Panc1 (cell line): Measurements from ENCODE around the gene BRD3.

Experiments
- POLR2AphosphoS5 ChIP-seq: IDR thresholded peaks from 2 replicates; pipeline ENCODE4 v1.6.1; 2012; ENCODE audit warnings: mild to moderate bottlenecking, low read depth, low read length, moderate library complexity
- REST ChIP-seq, 2 experiments: IDR thresholded peaks; 2 replicates each; pipeline ENCODE4 v1.6.1; 2011 to 2012; ENCODE audit warnings: low read depth in 2 of 2, control low read depth in 1 of 2, low read length in 1 of 2, mild to moderate bottlenecking in 1 of 2, moderate library complexity in 1 of 2; ENCODE audit not compliant: insufficient read depth in 1 of 2
- SIN3A ChIP-seq: IDR thresholded peaks from 2 replicates; pipeline ENCODE4 v1.6.1; 2012; ENCODE audit warnings: low read depth, mild to moderate bottlenecking, low read length, moderate library complexity, borderline replicate concordance; ENCODE audit not compliant: insufficient read depth
- TCF7L2 ChIP-seq: IDR thresholded peaks from 2 replicates; pipeline ENCODE4 v1.6.1; 2011; ENCODE audit warnings: mild to moderate bottlenecking, low read depth, low read length, inconsistent platforms
- TF ChIP-seq, protein P1 (sequence below): fragments of 450-650 bp; IDR thresholded peaks from 2 replicates; pipeline ENCODE4 v1.5.1; 2017; ENCODE audit warnings: mild to moderate bottlenecking

DNA sequence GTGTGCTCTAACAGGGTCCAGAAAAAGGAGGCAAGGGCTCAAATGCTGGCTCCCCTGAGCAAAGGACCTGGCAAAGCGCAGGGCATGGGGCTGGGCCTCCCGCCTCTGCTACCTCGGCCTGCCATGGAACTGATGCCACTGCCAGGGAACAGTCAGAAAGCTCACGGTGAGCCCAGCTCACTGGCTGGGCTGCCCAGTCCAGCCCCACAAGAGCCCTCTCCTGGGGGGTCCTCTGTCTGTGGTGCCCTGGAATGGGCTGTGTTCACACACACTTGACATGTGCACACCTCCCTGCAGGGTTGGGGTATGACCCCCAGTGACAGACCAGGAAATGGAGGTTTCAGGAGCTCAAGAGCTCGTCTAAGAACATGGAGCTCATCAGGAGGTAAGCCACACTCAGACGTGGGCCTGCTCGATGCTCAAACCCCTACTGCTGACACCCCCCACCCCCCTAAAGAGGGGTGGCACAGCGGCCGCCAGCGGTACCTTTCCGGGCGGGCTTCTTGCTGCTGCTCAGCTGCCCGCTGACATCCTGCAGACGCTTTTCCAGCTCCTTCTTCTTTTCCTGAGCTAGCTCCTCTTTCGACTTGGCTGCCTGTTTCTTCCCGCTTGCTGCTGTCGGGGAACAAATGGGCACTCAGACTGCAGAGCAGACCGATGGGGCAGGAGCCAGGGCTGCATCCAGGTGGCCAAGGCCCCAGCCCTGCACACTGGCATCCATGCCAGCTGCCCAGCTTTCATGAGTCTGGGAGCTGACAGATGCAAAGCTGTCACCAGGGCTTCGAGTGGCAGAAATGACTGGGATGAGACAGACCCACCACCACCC lies 33.4 kb downstream of the BRD3 start:
- TF ChIP-seq, protein P1, sequence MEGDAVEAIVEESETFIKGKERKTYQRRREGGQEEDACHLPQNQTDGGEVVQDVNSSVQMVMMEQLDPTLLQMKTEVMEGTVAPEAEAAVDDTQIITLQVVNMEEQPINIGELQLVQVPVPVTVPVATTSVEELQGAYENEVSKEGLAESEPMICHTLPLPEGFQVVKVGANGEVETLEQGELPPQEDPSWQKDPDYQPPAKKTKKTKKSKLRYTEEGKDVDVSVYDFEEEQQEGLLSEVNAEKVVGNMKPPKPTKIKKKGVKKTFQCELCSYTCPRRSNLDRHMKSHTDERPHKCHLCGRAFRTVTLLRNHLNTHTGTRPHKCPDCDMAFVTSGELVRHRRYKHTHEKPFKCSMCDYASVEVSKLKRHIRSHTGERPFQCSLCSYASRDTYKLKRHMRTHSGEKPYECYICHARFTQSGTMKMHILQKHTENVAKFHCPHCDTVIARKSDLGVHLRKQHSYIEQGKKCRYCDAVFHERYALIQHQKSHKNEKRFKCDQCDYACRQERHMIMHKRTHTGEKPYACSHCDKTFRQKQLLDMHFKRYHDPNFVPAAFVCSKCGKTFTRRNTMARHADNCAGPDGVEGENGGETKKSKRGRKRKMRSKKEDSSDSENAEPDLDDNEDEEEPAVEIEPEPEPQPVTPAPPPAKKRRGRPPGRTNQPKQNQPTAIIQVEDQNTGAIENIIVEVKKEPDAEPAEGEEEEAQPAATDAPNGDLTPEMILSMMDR: no peak
- TF ChIP-seq REST (IDR thresholded peaks at IDR 0.05; ENCODE audit: insufficient read depth in 1 of 2, low read depth in 2 of 2, low read length in 1 of 2) (no peak), POLR2AphosphoS5 (no peak), TCF7L2 (no peak), SIN3A (no peak)
